Cerebellar nuclear complex (tissue), 1 donor: ENCODE measurements around the gene SV2B.

ENCODE experiments used
- DNase-seq, 2 experiments: peaks; one replicate each; lab custom pipeline; 2025; lab: John Stamatoyannopoulos, UW

The SV2B gene

DNA sequence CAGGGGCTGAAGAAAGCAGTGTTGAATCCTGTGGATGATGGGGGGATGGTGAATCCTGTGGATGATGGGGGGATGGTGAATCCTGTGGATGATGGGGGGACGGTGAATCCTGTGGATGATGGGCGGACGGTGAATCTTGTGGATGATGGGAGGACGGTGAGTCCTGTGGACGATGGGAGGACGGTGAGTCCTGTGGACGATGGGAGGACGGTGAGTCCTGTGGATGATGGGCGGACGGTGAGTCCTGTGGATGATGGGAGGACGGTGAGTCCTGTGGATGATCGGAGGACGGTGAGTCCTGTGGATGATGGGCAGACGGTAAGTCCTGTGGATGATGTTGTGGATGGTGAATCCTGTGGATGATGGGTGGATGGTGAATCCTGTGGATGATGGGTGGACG is 170.7 kb downstream of the SV2B start:
- no peak for DNase-seq

DNA sequence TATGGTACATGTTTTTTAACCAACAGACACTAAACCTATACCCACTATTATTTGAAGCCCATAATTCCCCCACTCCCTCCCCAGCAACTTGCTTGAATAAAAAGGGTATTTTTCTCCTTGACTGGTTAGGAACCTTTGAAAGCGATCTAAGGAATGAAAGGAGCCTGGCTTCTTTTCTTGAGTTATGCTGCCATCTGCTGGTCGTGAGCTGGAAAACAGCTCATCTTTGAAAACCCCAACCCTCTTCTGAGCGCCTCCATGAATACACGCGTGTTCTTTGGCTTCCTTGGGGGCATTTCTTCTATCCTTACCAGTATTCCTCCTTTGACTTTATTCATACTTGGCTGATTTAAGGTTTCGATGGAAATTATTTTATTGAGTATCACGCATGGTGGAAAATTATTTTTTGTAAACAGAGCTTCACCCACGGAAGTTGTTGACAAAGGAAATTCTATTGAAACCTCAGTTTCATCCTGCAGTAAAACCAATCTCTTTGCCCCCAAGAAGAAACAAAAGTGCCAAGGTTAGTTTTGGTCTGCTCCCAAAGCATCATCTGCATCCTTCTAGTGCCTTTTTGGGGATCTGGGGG is 171.6 kb downstream of the SV2B start:
- peak in 1 of 2 experiments; percentile 38 for DNase-seq

DNA sequence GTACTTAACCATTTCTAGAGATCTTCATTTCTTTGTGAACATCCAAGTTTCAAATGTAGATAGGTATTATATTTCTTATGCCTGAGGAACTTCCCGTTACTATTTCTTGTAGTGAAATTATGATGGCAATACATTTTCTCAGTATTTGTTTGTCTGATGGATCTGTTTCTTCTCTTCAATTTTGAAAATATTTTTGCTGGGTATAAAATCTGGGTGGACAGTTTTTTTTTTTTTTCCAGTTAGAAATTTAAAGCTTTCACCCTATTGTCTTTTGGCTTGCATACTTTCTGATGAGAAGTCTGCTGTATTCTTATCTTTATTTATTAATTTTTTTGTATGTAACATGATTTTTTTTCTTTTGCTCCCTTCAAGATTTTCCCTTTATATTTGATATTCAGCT is 175.8 kb downstream of the SV2B start:
- no peak for DNase-seq

DNA sequence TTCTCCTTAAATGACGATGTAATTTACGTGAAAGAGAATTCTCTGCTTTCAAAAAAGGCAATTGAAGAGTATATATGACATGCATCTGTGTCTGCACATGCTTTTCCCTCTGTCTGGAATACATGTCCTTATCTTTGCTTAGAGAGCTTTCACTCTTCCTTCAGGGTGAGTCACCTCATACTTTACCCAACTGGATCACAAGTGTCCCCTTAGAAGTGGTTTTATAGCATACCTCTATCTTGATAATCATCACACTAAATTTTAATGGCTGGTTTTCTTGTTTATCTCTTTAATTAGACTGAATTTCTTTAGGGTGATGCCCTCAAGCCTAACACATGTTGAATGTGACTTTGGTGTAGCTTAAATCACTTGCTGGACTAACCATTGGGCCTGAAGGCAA is 178.9 kb downstream of the SV2B start:
- DNase-seq = no peak

DNA sequence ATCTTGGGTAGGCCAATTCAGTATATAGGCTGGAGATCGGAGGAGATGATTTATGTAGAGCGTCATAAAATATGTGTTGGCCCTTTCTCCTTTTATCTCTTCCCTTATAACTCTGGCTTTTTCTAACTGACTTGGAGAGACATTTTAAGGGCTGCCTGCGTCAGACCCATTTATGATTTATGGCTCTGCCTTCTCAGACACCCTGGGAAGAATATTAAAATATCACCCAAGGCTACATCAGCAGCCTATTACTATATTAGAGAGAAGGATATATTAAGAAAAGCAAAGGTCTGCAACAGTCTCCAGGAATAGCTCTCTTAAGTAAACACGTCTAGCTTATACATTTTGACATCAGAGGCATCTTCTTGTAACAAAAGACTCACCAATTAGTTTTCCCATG is 179.4 kb downstream of the SV2B start:
- DNase-seq = no peak

DNA sequence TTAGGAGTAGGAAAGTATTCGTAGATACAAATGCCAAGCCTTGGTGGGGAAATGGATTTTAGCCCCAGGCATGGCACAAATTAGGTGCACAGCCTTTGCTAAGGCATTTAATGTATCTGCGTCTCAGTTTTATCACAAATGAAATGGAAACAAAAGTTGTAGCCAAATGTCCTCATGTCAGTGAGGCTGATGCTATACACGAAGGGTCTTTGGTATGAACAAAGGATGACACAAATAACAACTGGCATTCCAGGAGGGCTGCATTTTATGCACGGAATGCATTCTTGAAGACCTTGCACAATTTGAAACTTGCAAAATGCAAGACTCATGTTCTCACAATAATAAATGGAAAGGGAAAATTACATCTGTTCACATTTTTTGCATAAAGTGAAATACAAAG is 181.9 kb downstream of the SV2B start:
- DNase-seq = no peak

DNA sequence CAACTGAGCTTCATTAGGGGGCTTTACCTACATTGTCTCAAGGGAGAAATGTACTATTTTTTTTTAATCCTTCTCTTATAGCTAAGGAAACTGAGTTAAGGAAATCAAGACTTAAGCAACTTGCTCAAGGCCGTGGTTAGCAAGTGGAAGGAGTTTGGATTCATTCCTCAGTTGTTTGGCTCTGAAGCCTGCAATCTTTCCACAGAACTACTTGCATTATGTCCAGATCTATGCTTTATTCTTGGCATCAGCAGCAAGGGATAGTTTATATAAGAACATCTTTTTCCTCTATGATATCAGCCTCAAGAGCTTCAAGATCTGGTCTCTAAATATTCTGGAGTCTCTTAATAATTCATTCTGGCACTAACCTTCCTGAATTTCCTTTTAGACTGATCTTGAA is 182.4 kb downstream of the SV2B start:
- no peak for DNase-seq

DNA sequence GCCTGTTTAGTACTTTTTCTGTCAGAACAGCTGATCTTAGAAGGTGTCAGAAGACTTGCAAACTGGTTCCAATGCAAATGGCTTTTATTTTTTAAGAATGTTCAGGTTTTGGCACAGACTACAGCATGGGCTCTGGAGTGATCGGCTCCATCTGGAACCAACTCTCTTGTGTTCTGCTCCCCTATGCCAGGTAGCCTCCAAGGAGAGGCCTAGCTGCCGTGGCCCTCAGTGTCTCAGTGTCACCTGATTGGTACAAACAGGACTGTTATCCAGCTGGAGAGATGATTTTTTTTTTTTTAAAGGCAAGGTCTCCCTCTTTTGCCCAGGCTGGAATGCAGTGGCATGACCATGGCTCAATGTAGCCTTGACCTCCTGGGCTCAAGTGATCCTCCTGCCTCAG is 183.1 kb downstream of the SV2B start:
- no peak for DNase-seq

DNA sequence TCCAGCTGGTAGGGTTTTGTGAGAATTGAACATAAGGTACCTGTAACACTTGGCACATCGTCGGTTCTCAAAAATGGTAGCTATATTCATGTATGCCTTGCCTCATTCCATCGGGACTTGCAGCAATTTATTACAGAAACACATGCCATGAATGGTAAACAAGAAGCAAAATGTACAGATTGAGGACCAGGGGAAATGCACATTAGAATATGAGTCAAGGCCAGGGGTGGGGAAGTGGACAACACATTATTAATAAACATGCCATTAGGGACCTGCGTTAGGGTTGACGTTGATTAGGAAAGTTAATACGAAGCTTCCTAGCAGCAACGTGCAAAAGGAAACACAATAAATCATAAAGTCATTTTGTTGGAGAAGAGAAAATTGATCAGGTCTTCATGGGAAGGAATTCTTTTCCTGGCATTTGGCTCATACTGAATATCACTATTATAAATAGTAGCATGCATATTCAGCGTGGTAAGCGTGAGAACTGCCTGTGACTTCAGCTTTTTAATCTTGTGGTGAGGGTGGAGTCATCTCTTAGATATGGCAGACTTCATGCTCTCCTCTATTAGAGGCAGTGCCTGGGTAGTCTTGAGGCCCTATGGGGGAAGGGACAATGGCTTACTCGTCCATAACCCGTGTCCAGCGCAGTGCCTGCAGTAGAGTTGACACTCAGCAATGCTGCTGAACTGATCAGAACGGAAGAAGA is 184.9 kb downstream of the SV2B start:
- DNase-seq = no peak

DNA sequence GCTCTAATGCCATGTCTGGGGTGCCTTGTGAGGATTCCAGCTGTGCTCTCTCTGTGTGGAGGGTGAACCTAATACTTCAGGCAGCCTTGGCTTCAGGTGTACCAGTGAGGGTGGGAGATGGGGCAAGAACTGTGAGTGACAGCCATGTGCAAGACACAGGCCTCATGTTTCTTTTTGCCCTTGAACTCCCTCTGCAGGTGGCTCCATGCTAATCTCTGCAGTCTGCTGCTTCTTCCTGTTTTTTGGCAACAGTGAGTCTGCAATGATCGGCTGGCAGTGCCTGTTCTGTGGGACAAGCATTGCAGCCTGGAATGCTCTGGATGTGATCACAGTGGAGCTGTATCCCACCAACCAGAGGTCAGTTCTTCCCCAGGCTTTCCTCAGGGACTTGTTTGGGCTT is 189.3 kb downstream of the SV2B start:
- no peak for DNase-seq

DNA sequence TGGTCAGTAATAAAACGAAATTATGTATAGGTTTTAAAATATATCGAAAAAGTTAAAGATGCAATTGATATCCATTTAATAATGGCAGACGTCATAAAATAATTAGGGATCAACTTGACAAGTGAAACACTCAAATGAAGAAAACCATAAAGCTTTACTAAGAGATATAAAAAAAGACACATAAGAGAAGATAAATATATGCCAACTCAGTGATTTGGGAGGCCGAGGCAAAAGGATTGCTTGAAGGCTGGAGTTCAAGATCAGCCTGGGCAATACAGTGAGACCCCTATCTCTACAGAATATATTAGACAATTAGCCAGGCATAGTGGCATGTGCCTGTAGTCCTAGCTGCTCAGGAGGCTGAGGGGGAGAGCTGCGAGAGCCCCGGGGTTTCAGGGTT is 190.5 kb downstream of the SV2B start:
- DNase-seq = no peak

DNA sequence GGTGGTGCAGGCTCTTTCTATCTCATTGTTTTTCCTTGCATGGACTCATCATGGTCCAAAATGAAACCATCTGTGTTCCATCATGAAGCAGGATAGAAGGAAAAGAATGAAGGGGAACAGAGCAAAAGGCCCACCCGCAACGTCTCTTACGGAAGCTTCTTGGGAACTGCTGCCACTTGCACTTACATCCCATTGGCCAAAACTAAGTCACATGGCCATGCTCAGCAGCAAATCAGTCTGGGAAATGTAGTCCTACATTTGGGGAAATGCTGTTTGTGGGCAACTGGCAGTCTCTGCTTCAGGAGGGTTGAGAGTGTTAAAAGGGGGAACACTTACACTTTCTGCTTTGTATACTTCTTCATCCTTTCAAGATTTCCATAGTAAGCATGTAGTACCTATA is 191.6 kb downstream of the SV2B start:
- no peak for DNase-seq

DNA sequence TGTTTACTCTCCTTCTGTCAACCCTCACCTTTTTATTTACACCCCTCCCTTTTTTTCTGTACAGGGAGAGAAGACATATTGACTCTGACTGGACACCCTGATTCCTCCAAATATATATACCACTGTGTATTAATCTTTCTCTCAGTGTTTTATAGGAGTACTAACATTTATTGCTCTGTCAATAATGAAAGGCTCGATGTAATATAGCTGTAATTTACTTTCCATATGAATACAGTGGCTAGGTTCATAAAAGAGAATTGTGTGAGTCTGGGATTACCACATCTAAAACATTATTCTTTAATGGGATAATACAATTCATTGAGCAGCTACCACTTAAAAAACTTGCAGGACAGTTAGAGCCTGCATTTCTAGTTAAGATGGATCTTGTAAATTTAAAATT is 194.3 kb downstream of the SV2B start:
- DNase-seq = no peak

DNA sequence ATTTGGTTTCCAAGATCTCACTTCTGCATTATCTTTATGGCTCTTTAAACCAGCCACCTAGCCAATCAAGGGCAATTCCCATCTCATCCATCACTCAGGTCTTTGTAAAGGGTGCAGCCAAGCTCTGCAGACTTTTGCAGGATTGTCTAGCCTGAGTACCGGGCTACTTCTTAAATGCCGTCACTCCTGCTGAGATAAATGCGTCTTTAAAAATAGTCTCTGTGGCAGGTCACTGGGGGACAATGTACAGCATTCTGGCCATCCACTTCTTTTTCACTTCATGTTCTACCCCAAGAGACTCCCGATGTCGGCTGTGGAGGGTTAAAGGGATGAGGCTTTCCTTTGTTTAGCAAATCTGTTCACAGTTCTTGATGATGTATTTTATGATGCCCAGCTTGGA is 194.7 kb downstream of the SV2B start:
- DNase-seq = no peak

DNA sequence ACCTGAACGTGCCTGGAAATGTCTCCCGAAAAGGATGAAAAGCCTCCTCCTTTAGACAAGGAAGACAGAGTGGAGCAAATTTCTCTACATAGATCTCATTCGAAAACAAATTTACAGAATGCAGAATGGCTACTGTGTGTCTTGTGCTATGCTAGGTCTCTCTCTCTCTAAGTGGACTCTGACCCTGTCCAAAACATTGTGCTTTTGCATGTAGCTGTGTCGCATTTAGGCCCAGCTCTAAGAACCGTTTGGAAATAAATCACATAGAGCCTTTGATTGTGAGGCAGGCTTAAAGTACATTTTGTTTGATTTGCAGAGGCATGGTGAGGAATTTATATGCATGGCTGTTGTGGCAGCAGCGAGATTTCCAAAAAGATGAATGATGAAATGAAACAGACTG is 198.0 kb downstream of the SV2B start:
- DNase-seq = no peak

DNA sequence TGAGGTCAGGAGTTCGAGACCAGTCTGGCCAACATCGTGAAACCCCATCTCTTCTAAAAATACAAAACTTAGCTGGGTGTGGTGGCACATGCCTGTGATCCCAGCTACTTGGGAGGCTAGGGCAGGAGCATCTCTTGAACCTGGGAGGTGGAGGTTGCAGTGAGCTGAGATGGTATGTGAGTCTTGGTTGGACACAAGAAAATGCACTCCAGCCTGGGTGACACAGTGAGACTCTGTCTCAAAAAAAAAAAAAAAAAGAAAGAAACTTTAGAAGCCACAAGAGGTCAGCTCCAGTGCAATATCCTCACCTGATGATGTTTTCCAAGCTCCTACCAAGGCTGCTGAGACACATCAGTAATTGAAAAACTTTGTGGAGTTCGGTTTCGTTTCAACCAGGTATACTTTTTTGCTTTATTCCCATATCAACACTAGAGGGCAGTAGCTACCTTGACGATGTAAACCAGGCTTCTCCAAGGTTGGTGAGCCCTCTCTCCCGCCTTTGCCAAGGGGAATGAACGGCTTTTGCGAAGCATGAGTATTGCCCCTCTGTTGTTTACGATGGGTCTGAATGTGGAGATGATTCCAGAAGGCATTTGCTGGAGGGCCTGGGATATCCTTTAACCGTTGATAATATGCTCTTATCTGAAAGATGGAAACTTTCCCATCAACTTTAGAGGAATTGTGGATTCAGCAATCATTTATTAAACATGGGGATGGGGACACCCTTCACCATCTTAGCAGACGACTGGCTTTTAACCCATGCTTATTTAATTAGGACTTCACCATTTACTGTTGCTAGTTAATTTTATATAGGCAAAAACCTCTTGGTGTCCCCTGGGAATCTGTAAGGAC is 202.8 kb downstream of the SV2B start:
- peak in 1 of 2 experiments; percentile 43 for DNase-seq

DNA sequence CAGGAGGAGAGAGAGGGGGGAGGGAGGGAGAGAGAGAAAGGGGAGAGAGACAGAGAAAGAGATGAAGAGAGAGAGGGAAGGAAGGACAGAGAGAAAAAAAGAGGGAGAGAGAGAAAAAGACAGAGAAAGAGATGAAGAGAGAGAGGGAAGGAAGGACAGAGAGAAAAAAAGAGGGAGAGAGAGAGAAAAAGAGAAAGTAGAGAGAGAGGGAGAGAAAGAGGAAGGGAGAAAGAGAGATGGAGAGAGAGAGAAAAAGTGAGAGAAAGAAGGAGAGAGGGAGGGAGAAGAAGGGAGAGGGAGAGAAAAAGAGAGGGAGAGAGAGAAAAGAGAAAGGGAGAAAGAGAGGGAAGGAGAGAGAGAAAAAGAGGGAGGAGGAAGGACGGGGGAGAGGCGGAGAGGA is 204.2 kb downstream of the SV2B start:
- DNase-seq = no peak

DNA sequence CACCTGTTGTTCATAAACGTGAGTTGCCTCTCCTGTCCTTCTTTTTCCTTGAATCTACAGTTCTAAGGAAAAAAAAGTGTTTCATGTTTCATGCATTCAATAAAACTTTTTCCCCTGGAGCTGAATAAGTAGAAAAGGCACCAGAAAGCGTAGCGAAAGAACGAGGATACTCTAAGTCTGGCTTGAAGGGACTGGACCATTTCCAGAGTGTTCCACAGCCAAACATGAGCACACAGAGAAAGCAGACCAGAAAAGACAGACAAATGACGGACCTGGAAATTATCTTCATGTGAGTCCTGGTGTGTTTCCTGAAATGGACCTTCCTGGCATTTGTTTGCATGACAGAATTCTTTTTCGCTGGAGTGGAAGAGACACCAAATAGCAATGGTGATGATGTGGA is 204.7 kb downstream of the SV2B start:
- DNase-seq = no peak

DNA sequence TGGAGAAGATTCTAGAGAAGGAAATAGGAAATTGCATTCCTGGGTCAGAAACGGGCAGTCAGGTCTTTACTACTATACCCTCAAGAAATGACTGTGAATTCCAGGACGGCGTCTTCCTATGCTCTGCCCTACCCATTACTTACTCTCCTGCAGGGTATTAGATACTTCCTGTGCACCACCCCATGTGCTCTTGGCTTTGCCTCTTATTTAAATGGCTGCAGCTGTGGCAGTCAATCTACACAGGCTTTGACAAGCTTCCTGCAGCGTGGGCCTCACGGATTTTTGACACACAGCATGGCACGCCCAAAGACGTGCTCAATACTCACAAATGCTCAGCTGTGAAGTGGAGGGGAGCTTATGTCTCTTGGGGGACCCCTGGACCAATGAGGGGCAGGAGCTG is 206.1 kb downstream of the SV2B start:
- no peak for DNase-seq

DNA sequence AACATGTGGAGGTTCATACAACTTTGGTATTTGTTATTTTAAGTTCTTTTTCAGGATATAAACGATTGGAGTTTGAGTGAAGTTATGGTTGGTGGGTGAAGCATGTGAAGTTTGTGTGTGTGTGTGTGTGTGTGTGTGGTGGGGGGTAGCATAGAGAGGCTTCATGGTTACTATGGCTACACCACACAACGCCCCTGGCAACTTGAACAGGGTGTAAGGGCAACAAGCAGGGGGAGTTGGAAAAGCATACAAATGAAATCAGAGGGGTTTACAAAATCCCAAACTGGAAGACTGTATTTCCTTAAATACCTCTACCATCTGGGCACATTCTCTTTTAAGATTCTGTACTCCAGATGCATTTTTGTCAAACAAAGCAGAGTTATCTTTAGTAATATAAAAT is 207.5 kb downstream of the SV2B start:
- DNase-seq = no peak

DNA sequence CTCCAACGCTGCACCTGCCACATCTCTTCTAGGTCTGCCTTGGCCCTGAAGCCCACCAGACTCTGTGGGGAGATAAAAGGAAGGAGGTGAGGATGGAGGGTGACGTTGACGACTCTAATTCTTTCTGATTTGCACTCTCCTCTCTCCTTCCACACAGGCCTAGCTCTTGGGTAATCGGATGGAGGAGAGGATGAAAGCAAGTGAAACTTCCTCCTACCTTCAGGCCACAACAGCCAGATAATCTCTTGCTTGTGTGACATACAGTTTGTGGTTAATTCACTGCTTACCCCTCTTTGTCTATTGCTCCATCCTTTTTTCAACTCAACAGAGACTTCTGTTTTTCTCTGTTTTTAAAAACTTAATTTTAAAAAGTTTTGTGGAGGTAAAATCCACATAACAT is 208.1 kb downstream of the SV2B start:
- no peak for DNase-seq

DNA sequence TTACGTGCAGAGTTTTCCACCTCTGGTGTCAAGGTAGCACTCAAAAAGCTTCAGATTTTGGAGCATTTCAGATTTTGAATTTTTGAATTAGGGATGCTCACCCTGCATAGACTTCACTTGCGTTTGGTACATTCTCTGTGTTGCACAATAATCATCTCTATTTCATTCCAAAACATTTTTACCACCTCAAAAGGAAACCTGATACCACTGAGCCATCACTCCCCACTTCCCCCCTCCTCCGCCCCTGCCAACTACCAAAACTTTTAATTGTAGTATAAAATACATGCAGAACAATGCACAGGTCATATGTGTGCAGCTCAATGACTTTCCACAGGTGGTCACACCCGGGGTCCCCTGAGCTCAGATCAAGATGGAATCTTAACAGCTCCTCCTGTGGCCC is 208.8 kb downstream of the SV2B start:
- no peak for DNase-seq

DNA sequence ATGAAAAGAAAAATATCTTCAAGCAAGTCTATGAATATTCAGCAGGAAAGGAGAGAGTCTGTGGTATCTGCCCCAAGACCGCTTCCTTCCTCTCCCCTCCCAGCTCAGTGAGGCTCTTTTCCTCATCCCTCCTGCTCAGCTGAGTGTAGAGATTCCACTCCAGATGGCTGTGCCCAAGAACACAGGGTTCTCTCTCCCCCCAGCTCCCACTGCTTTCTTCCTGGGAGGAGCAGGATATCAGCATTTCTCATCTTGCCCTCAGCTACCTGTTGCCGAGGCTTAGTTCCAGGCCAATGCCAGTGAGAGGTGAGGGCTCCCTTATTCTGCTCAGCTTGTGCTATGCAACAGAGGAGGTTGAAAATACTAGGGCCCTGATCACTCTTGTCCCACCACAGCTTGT is 211.9 kb downstream of the SV2B start:
- no peak for DNase-seq
